ENCODE data around the gene NCK2. TPM values are rescaled to one million over a fixed set of nuclear protein-coding genes. Genes with fewer than 3 reads are reported as not detected.

NCK2 gene
- total and polyA plus RNA-seq, 9 of the 15 experiments (the other 6 are each of a cell fraction or from before 2014, with no cell fraction given) = 0.90 to 27.9 (median 15.9) TPM

DNA sequence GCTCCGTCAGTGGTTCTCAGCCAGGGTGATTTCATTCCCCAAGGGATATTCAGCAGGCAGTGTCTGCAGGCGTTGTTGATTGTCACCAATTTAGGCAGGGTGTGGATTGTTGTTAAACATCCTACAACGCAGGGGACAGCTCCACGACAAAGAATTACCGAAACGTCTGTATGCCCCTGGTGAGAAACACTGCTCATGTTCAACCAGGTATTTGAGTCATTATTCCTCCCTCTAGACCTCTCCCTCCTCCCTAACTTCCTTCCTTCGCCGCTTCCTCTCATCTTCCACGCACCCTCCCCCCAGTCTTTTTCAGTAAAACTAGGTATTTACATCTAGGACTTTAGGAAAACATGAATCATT lies 50.8 kb downstream of the NCK2 start (continued):
- TF ChIP-seq, protein P1, sequence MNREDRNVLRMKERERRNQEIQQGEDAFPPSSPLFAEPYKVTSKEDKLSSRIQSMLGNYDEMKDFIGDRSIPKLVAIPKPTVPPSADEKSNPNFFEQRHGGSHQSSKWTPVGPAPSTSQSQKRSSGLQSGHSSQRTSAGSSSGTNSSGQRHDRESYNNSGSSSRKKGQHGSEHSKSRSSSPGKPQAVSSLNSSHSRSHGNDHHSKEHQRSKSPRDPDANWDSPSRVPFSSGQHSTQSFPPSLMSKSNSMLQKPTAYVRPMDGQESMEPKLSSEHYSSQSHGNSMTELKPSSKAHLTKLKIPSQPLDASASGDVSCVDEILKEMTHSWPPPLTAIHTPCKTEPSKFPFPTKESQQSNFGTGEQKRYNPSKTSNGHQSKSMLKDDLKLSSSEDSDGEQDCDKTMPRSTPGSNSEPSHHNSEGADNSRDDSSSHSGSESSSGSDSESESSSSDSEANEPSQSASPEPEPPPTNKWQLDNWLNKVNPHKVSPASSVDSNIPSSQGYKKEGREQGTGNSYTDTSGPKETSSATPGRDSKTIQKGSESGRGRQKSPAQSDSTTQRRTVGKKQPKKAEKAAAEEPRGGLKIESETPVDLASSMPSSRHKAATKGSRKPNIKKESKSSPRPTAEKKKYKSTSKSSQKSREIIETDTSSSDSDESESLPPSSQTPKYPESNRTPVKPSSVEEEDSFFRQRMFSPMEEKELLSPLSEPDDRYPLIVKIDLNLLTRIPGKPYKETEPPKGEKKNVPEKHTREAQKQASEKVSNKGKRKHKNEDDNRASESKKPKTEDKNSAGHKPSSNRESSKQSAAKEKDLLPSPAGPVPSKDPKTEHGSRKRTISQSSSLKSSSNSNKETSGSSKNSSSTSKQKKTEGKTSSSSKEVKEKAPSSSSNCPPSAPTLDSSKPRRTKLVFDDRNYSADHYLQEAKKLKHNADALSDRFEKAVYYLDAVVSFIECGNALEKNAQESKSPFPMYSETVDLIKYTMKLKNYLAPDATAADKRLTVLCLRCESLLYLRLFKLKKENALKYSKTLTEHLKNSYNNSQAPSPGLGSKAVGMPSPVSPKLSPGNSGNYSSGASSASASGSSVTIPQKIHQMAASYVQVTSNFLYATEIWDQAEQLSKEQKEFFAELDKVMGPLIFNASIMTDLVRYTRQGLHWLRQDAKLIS (CRISPR knock-in tag; IDR thresholded peaks at IDR 0.05) = no peak
- TF ChIP-seq ZNF263 (CRISPR knock-in tag; IDR thresholded peaks at IDR 0.05; ENCODE audit: borderline replicate concordance) (peak; percentile 90), GTF2F1 (IDR thresholded peaks at IDR 0.05; ENCODE audit: low read depth, low read length) (no peak), DACH1 (IDR thresholded peaks at IDR 0.05; ENCODE audit: partially characterized antibody) (no peak), SPI1 (IDR thresholded peaks at IDR 0.05; ENCODE audit: borderline replicate concordance, low read depth, low read length) (peak; percentile 56; the same call in 1 of the 2 replicates), ARID2 (IDR thresholded peaks at IDR 0.05) (no peak), FOSL1 (tag; conservative IDR thresholded peaks at IDR 0.05) (0 out of 2 replicates have a peak, but pooled peaks have one; percentile 36), SAFB (IDR thresholded peaks at IDR 0.05; ENCODE audit: borderline replicate concordance, low read depth, low read length) (no peak), TRIM24 (IDR thresholded peaks at IDR 0.05) (no peak), E2F3 (CRISPR knock-in tag; IDR thresholded peaks at IDR 0.05) (no peak), NR2C2 (CRISPR knock-in tag; IDR thresholded peaks at IDR 0.05) (no peak), NR2C2 (tag; IDR thresholded peaks at IDR 0.05) (0 out of 2 replicates have a peak, but pooled peaks have one; percentile 12), EP300 (IDR thresholded peaks at IDR 0.05; ENCODE audit: low read length) (0 out of 2 replicates have a peak, but pooled peaks have one; percentile 12)
- TF ChIP-seq, protein P2, sequence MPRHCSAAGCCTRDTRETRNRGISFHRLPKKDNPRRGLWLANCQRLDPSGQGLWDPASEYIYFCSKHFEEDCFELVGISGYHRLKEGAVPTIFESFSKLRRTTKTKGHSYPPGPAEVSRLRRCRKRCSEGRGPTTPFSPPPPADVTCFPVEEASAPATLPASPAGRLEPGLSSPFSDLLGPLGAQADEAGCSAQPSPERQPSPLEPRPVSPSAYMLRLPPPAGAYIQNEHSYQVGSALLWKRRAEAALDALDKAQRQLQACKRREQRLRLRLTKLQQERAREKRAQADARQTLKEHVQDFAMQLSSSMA (CRISPR knock-in tag; IDR thresholded peaks at IDR 0.05) = no peak
- TF ChIP-seq, protein P3, sequence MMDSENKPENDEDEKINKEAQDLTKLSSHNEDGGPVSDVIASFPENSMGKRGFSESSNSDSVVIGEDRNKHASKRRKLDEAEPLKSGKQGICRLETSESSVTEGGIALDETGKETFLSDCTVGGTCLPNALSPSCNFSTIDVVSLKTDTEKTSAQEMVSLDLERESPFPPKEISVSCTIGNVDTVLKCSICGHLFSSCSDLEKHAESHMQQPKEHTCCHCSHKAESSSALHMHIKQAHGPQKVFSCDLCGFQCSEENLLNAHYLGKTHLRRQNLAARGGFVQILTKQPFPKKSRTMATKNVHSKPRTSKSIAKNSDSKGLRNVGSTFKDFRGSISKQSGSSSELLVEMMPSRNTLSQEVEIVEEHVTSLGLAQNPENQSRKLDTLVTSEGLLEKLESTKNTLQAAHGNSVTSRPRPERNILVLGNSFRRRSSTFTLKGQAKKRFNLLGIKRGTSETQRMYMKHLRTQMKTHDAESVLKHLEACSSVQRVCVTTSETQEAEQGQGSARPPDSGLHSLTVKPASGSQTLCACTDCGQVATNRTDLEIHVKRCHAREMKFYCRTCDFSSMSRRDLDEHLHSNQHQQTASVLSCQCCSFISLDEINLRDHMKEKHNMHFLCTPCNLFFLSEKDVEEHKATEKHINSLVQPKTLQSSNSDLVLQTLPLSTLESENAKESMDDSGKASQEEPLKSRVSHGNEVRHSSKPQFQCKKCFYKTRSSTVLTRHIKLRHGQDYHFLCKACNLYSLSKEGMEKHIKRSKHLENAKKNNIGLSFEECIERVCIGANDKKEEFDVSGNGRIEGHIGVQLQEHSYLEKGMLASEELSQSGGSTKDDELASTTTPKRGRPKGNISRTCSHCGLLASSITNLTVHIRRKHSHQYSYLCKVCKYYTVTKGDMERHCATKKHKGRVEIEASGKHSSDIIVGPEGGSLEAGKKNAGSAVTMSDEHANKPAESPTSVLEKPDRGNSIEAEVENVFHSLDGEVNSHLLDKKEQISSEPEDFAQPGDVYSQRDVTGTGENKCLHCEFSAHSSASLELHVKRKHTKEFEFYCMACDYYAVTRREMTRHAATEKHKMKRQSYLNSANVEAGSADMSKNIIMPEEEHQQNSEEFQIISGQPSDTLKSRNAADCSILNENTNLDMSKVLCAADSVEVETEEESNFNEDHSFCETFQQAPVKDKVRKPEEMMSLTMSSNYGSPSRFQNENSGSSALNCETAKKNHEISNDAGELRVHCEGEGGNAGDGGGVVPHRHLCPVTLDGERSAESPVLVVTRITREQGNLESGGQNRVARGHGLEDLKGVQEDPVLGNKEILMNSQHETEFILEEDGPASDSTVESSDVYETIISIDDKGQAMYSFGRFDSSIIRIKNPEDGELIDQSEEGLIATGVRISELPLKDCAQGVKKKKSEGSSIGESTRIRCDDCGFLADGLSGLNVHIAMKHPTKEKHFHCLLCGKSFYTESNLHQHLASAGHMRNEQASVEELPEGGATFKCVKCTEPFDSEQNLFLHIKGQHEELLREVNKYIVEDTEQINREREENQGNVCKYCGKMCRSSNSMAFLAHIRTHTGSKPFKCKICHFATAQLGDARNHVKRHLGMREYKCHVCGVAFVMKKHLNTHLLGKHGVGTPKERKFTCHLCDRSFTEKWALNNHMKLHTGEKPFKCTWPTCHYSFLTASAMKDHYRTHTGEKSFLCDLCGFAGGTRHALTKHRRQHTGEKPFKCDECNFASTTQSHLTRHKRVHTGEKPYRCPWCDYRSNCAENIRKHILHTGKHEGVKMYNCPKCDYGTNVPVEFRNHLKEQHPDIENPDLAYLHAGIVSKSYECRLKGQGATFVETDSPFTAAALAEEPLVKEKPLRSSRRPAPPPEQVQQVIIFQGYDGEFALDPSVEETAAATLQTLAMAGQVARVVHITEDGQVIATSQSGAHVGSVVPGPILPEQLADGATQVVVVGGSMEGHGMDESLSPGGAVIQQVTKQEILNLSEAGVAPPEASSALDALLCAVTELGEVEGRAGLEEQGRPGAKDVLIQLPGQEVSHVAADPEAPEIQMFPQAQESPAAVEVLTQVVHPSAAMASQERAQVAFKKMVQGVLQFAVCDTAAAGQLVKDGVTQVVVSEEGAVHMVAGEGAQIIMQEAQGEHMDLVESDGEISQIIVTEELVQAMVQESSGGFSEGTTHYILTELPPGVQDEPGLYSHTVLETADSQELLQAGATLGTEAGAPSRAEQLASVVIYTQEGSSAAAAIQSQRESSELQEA (IDR thresholded peaks at IDR 0.05; ENCODE audit: low read depth) = no peak
- TF ChIP-seq, protein P4, sequence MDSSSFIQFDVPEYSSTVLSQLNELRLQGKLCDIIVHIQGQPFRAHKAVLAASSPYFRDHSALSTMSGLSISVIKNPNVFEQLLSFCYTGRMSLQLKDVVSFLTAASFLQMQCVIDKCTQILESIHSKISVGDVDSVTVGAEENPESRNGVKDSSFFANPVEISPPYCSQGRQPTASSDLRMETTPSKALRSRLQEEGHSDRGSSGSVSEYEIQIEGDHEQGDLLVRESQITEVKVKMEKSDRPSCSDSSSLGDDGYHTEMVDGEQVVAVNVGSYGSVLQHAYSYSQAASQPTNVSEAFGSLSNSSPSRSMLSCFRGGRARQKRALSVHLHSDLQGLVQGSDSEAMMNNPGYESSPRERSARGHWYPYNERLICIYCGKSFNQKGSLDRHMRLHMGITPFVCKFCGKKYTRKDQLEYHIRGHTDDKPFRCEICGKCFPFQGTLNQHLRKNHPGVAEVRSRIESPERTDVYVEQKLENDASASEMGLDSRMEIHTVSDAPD (CRISPR knock-in tag; IDR thresholded peaks at IDR 0.05) = no peak

All from K562 (cell line).